Measurements from ENCODE around the gene AFM.

The AFM gene

DNA sequence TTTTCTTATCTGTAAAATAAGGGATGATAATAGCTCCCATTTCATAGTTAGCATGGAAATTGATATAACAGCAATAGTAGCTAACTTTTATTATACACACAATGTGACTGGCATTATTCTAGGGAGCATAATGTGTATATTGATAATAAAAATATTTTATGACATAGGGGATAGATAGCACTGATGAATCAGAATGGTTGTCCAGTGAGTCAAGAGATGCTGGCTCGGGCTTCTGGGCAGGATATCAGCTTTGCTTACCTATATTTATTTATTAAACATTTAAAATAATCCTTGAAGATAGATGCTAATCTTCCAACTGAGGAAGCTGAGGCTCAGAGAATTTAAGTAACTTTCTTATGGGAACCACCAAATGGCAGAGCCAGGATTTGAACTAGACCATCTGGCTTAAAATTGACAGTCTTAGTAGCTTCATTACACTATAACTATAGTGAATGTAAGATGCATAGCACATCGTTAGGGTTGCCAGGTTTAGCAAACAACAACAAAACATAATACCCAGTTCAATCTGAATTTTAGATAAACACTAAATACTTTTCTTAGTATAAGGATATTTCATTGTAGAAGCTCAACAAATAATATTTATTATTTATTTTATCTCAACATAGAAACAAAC is 42.8 kb upstream of the AFM start:
- H4K20me1 ChIP-seq (ENCODE audit: insufficient read depth, low read length, poor library complexity, severe bottlenecking): no peaks in the 10 kb centered on the region
- H3K9me3 ChIP-seq (ENCODE audit: insufficient read depth, low read depth, low read length): no peaks in the 10 kb centered on the region
- H3K27me3 ChIP-seq (ENCODE audit: insufficient read depth, low read length, poor library complexity, severe bottlenecking): no peaks in the 10 kb centered on the region
- H3K9ac ChIP-seq (ENCODE audit: low read depth, low read length, poor library complexity, severe bottlenecking): no peak overlapping the region
- H3K79me2 ChIP-seq (ENCODE audit: insufficient read depth, low read length): no peaks in the 10 kb centered on the region
- H2AFZ ChIP-seq (ENCODE audit: low read length): no peak overlapping the region
- H3F3A ChIP-seq (ENCODE audit: low read depth): no peaks in the 10 kb centered on the region
- H3K4me3 ChIP-seq (ENCODE audit: low read length, poor library complexity, severe bottlenecking): no peak overlapping the region
- no peaks in the 10 kb centered on the region for H3K36me3 ChIP-seq (ENCODE audit: insufficient read depth, low read length)
- TF ChIP-seq EZH2phosphoT487 (IDR thresholded peaks at IDR 0.05; ENCODE audit: borderline replicate concordance) (no peak), CTCF (conservative IDR thresholded peaks at IDR 0.05; ENCODE audit: low read length) (no peak)
- H3K4me2 ChIP-seq (ENCODE audit: low read depth, low read length, poor library complexity, severe bottlenecking): no peak overlapping the region
- H3K9me2 ChIP-seq (replicated peaks; ENCODE audit: low read depth, low read length): no peaks in the 10 kb centered on the region
- H3K4me1 ChIP-seq (ENCODE audit: insufficient read depth, low read length, poor library complexity, severe bottlenecking): no peaks in the 10 kb centered on the region

DNA sequence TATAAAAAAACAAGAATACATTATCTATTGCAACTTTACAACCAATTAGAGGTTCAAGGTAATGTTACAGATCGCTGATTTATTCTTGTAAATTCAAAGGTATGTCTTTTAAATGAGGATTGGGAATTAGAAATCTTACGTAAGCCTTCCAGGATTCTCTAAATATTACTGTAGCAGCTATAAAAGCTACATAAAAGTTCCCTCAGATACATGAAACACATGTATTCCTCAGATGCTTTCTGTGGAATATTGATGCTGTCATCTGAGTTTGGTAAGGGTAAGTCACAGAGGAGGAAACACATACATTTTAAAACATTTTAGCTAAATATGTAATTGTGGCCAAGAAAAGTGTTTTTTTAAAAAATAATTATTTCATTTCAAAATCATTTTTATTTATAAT is 42.1 kb upstream of the AFM start:
- H3K4me3 ChIP-seq (ENCODE audit: low read length, poor library complexity, severe bottlenecking): no peak overlapping the region
- no peaks in the 10 kb centered on the region for H3K79me2 ChIP-seq (ENCODE audit: insufficient read depth, low read length)
- H3K4me2 ChIP-seq (ENCODE audit: low read depth, low read length, poor library complexity, severe bottlenecking): no peak overlapping the region
- H3K4me1 ChIP-seq (ENCODE audit: insufficient read depth, low read length, poor library complexity, severe bottlenecking): no peaks in the 10 kb centered on the region
- H3F3A ChIP-seq (ENCODE audit: low read depth): no peaks in the 10 kb centered on the region
- no peaks in the 10 kb centered on the region for H3K27me3 ChIP-seq (ENCODE audit: insufficient read depth, low read length, poor library complexity, severe bottlenecking)
- H2AFZ ChIP-seq (ENCODE audit: low read length): no peak overlapping the region
- no peaks in the 10 kb centered on the region for H3K9me3 ChIP-seq (ENCODE audit: insufficient read depth, low read depth, low read length)
- TF ChIP-seq EZH2phosphoT487 (IDR thresholded peaks at IDR 0.05; ENCODE audit: borderline replicate concordance) (no peak), CTCF (conservative IDR thresholded peaks at IDR 0.05; ENCODE audit: low read length) (no peak)
- H3K9ac ChIP-seq (ENCODE audit: low read depth, low read length, poor library complexity, severe bottlenecking): no peak overlapping the region
- H3K36me3 ChIP-seq (ENCODE audit: insufficient read depth, low read length): no peaks in the 10 kb centered on the region
- no peaks in the 10 kb centered on the region for H4K20me1 ChIP-seq (ENCODE audit: insufficient read depth, low read length, poor library complexity, severe bottlenecking)
- H3K9me2 ChIP-seq (replicated peaks; ENCODE audit: low read depth, low read length): no peaks in the 10 kb centered on the region

- no peaks in the 10 kb centered on the region for H3K36me3 ChIP-seq (ENCODE audit: insufficient read depth, low read length)
- no peaks in the 10 kb centered on the region for H3K27me3 ChIP-seq (ENCODE audit: insufficient read depth, low read length, poor library complexity, severe bottlenecking)
- no peaks in the 10 kb centered on the region for H4K20me1 ChIP-seq (ENCODE audit: insufficient read depth, low read length, poor library complexity, severe bottlenecking)
- H3K9me2 ChIP-seq (replicated peaks; ENCODE audit: low read depth, low read length): no peaks in the 10 kb centered on the region
- no peak overlapping the region for H3K9ac ChIP-seq (ENCODE audit: low read depth, low read length, poor library complexity, severe bottlenecking)
- H3K9me3 ChIP-seq (ENCODE audit: insufficient read depth, low read depth, low read length): no peaks in the 10 kb centered on the region
- no peak overlapping the region for H3K4me2 ChIP-seq (ENCODE audit: low read depth, low read length, poor library complexity, severe bottlenecking)
- H3K79me2 ChIP-seq (ENCODE audit: insufficient read depth, low read length): no peaks in the 10 kb centered on the region
- H3K4me1 ChIP-seq (ENCODE audit: insufficient read depth, low read length, poor library complexity, severe bottlenecking): no peaks in the 10 kb centered on the region
- no peak overlapping the region for H2AFZ ChIP-seq (ENCODE audit: low read length)
- H3F3A ChIP-seq (ENCODE audit: low read depth): no peaks in the 10 kb centered on the region
- no peak overlapping the region for H3K4me3 ChIP-seq (ENCODE audit: low read length, poor library complexity, severe bottlenecking)
- TF ChIP-seq CTCF (conservative IDR thresholded peaks at IDR 0.05; ENCODE audit: low read length): no peak
- no peak for TF ChIP-seq EZH2phosphoT487 (IDR thresholded peaks at IDR 0.05; ENCODE audit: borderline replicate concordance)
Measured at GRCh38 chr4:73439991-73440390, 41.6 kb upstream of the AFM start.

Measured in Loucy (cell line).